ENCODE results near the gene TAF6L.
"Not testable (repeated sequence)": the region's sequence is repeated elsewhere in the genome, so short reads cannot be mapped to it uniquely, and the experiment has no call there.

Gene TAF6L

DNA sequence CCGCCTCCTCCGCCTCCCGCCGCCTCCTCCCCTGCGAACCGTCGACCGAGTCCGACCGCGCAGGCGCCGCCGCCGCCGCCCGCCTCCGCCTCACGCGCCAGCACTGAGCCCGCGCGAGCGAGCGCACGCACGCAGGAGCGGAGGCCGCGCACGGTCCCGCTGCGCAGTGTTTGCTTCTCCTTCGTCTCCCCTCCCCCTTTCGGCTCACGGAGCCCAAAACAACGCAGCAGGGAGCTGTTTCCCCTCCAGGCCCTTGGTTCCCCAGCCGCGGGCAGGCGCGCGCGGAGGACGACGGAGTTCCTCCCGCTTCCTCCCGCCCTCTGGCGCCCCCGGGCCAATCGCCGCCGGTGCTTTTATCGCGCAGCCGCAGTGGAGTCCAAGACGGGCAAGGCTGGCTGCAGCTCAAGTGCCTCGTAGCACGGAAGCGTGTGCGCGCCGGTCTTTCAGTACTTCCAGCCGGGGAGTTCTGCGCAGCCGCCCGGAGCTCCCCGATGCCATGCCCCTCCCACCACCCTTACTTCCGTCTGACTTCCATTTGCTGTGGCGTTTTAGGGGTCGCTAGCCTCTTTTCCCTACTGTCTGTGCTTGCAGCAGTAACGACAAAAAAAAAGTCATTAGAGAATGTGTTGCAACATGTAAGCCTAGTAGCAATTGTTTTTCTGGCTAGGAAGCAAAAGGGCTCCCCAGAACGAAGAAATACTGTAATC lies 43.9 kb upstream of the TAF6L start, which contains the start of gene HNRNPUL2:
TSS of gene HNRNPUL2 (minus strand) at position 293 of the 707 bp plus-strand sequence. CDS start 301 bp downstream, outside the sequence.
- no peak for TF ChIP-seq CTCF (IDR thresholded peaks at IDR 0.05; ENCODE audit: control insufficient read depth, insufficient read depth, low read depth, low read length, missing control alignments)
- peak; percentile 96 for DNase-seq (ENCODE audit: low read depth)
- H3K4me3 ChIP-seq (ENCODE audit: control insufficient read depth, low read depth, low read length), result peak within 1 kb of the TSS; percentile 84

DNA sequence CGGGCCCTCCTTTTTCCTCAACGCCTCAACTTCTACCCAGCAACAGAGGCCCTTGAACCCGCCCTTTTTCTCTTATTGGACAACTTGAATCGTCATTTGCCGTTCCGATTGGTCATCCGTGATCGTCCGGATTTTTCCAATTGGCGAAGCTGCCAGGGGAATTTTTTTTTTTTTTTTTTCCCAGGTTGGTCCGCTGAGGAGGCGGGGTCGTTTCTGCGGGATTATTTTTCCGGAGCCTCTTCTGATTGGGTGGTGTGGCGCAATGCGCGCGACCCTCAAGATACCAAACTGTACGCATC lies 43.4 kb upstream of the TAF6L start:
- no peak for TF ChIP-seq CTCF (IDR thresholded peaks at IDR 0.05; ENCODE audit: control insufficient read depth, insufficient read depth, low read depth, low read length, missing control alignments)
- H3K4me3 ChIP-seq (ENCODE audit: control insufficient read depth, low read depth, low read length), result peak overlapping the region; percentile 84
- peak; percentile 95 for DNase-seq (ENCODE audit: low read depth)

- peak within 1 kb of the TSS; percentile 84 for H3K4me3 ChIP-seq (ENCODE audit: control insufficient read depth, low read depth, low read length)
- DNase-seq (ENCODE audit: low read depth), result peak; percentile 44
- no peak for TF ChIP-seq CTCF (IDR thresholded peaks at IDR 0.05; ENCODE audit: control insufficient read depth, insufficient read depth, low read depth, low read length, missing control alignments)
Observed at GRCh38 chr11:62728171-62728988, 42.8 kb upstream of the TAF6L start, which contains the start of gene TTC9C. Gene TTC9C, plus strand, starts transcription at chr11:62728486. Its CDS starts 363 bp downstream, at chr11:62728849.

GRCh38 chr11:62730076-62730475 lies 41.1 kb upstream of the TAF6L start:
- DNase-seq (ENCODE audit: low read depth), result not testable (repeated sequence)
- H3K4me3 ChIP-seq (ENCODE audit: control insufficient read depth, low read depth, low read length), result peak overlapping the region; percentile 84

DNA sequence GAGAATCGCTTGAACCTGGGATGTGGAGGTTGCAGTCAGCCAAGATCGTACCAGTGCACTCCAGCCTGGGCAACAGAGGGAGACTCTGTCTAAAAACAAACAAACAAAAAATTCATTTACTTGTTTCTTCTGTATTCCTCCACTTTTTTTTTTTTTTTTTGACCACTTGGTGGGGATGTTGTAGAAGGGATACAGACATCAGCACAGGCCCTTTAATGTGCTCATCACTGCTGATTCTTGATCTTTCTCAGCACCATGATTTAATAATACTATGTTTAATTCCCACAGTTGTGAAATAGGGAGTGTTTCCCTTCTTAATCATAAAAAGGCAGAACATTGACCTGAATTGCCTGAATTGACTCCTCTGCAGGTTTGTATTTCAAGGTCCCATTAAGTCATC lies 38.4 kb upstream of the TAF6L start:
- TF ChIP-seq CTCF (IDR thresholded peaks at IDR 0.05; ENCODE audit: control insufficient read depth, insufficient read depth, low read depth, low read length, missing control alignments), result peak; percentile 18
- no peak for DNase-seq (ENCODE audit: low read depth)
- no peak overlapping the region for H3K4me3 ChIP-seq (ENCODE audit: control insufficient read depth, low read depth, low read length)

- no peak overlapping the region for H3K4me3 ChIP-seq (ENCODE audit: control insufficient read depth, low read depth, low read length)
- no peak for DNase-seq (ENCODE audit: low read depth)
- no peak for TF ChIP-seq CTCF (IDR thresholded peaks at IDR 0.05; ENCODE audit: control insufficient read depth, insufficient read depth, low read depth, low read length, missing control alignments)
Observed at GRCh38 chr11:62737196-62737595, 34.0 kb upstream of the TAF6L start.

All from AG09309 (cell line).